Mesenchymal stem cell (in vitro differentiated cells and primary cell): ENCODE data around the gene ETV6.

Experiments used
- DNase-seq: peaks from one replicate; pipeline ENCODE4 v3.0.0-alpha.2; 2013
- H2AFZ ChIP-seq: one replicate; pipeline ENCODE4 v1.6.1; 2013; ENCODE audit warnings: low read depth, mild to moderate bottlenecking, control low read depth, inconsistent platforms, low read length, moderate library complexity
- H2AK5ac ChIP-seq: 2 replicates; pipeline ENCODE4 v1.6.1; 2013; ENCODE audit warnings: low read length, moderate library complexity, mild to moderate bottlenecking, inconsistent platforms; ENCODE audit not compliant: severe bottlenecking
- H2BK120ac ChIP-seq: one replicate; pipeline ENCODE4 v1.6.1; 2013; ENCODE audit warnings: low read depth, mild to moderate bottlenecking, inconsistent platforms, low read length, moderate library complexity
- H2BK12ac ChIP-seq, 2 experiments: one replicate each; pipeline ENCODE4 v1.6.1; 2013; ENCODE audit warnings: inconsistent platforms in 2 of 2, low read length in 2 of 2, mild to moderate bottlenecking in 2 of 2, moderate library complexity in 2 of 2, control low read depth in 1 of 2
- H2BK15ac ChIP-seq: one replicate; pipeline ENCODE4 v1.6.1; 2013; ENCODE audit warnings: mild to moderate bottlenecking, low read depth, inconsistent platforms; ENCODE audit not compliant: poor library complexity, severe bottlenecking
- H2BK5ac ChIP-seq: 2 replicates; pipeline ENCODE4 v1.6.1; 2013; ENCODE audit warnings: low read depth, mild to moderate bottlenecking, low read length, control low read depth, inconsistent platforms; ENCODE audit not compliant: poor library complexity, severe bottlenecking
- H3K14ac ChIP-seq, 2 experiments: one replicate each; pipeline ENCODE4 v1.6.1; 2013; ENCODE audit warnings: inconsistent platforms in 2 of 2, low read length in 2 of 2, control low read depth in 1 of 2, mild to moderate bottlenecking in 1 of 2, moderate library complexity in 1 of 2
- H3K18ac ChIP-seq, 2 experiments: one replicate each; pipeline ENCODE4 v1.6.1; 2013; ENCODE audit warnings: inconsistent platforms in 2 of 2, low read length in 2 of 2, control low read depth in 1 of 2, low read depth in 1 of 2, mild to moderate bottlenecking in 1 of 2
- H3K23ac ChIP-seq, 2 experiments: one replicate each; pipeline ENCODE4 v1.6.1; 2013; ENCODE audit warnings: inconsistent platforms in 2 of 2, low read length in 2 of 2, mild to moderate bottlenecking in 2 of 2, moderate library complexity in 2 of 2, control low read depth in 1 of 2
- H3K27ac ChIP-seq: 2 replicates; pipeline ENCODE4 v1.5.1; 2013; ENCODE audit warnings: mild to moderate bottlenecking, moderate library complexity, low read length, control low read depth, inconsistent platforms; ENCODE audit not compliant: poor library complexity, severe bottlenecking
- H3K27me3 ChIP-seq, 2 experiments: 2 replicates each; pipeline versions ENCODE4 v1.6.1 to v1.7.0; 2013; ENCODE audit warnings: low read length in 2 of 2, mild to moderate bottlenecking in 2 of 2, moderate library complexity in 2 of 2, control low read depth in 1 of 2, inconsistent platforms in 1 of 2; ENCODE audit not compliant: control insufficient read depth in 1 of 2, insufficient read depth in 1 of 2
- H3K36me3 ChIP-seq, 2 experiments: 2 replicates each; pipeline versions ENCODE4 v1.6.1 to v1.7.0; 2013; ENCODE audit warnings: low read length in 2 of 2, control low read depth in 1 of 2, inconsistent platforms in 1 of 2, low read depth in 1 of 2, mild to moderate bottlenecking in 1 of 2; ENCODE audit not compliant: insufficient read depth in 2 of 2, control insufficient read depth in 1 of 2
- H3K4ac ChIP-seq, 2 experiments: one replicate each; pipeline ENCODE4 v1.6.1; 2013; ENCODE audit warnings: inconsistent platforms in 2 of 2, low read length in 2 of 2, mild to moderate bottlenecking in 2 of 2, moderate library complexity in 2 of 2, control low read depth in 1 of 2, low read depth in 1 of 2
- H3K4me1 ChIP-seq: 2 replicates; pipeline ENCODE4 v1.6.1; 2013; ENCODE audit warnings: low read depth, low read length, control low read depth; ENCODE audit not compliant: control insufficient read depth, insufficient read depth
- H3K4me2 ChIP-seq: 2 replicates; pipeline ENCODE4 v1.6.1; 2013; ENCODE audit warnings: low read length, mild to moderate bottlenecking, inconsistent platforms; ENCODE audit not compliant: poor library complexity, severe bottlenecking
- H3K4me3 ChIP-seq, 2 experiments: 2 replicates each; pipeline versions ENCODE4 v1.5.1 to v1.7.0; 2013; ENCODE audit warnings: low read length in 2 of 2, mild to moderate bottlenecking in 2 of 2, control low read depth in 1 of 2, low read depth in 1 of 2; ENCODE audit not compliant: insufficient read depth in 1 of 2
- H3K79me1 ChIP-seq: replicated peaks from 2 replicates; pipeline ENCODE4 v1.6.1; 2013; ENCODE audit warnings: mild to moderate bottlenecking, control low read depth, low read length, inconsistent platforms; ENCODE audit not compliant: poor library complexity, severe bottlenecking
- H3K9ac ChIP-seq: 2 replicates; pipeline ENCODE4 v1.7.0; 2013; ENCODE audit warnings: mild to moderate bottlenecking, low read length, moderate library complexity
- H3K9me3 ChIP-seq: 2 replicates; pipeline ENCODE4 v1.7.0; 2013; ENCODE audit warnings: mild to moderate bottlenecking, low read length; ENCODE audit not compliant: control insufficient read depth
- H4K8ac ChIP-seq: one replicate; pipeline ENCODE4 v1.6.1; 2013; ENCODE audit warnings: inconsistent platforms, mild to moderate bottlenecking, low read length, moderate library complexity
- H4K91ac ChIP-seq: one replicate; pipeline ENCODE4 v1.6.1; 2013; ENCODE audit warnings: mild to moderate bottlenecking, low read length, inconsistent platforms
- WGBS: methylation state at CpG from one replicate; pipeline ENCODE4 v1.1.7; 2013; ENCODE audit warnings: mixed read lengths; 5-methylcytosine and 5-hydroxymethylcytosine counted together

The ETV6 gene

DNA sequence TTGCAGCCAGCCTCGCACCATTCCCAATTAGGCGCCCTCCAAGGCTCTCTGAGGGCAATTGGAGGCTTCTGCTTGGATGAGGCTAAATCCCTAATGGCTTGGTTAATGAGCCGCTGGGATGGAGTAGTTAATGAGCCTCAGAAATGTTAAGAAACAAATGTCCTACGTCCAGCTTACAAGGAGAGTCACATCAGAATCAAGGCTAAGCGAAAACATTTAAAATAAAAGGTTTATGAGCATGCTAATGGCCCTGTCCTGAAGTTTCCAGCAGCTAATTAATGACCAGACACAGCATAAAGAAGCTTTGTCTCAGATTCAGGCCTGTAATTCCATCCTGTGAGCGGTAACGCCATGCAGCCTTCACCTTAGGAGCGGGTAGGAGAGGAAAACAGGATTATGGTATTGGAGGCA, 220.6 kb downstream of the ETV6 start:
- Histone ChIP-seq H3K27ac (no peak overlapping the region), H2BK15ac (no peak overlapping the region), H4K91ac (no peak overlapping the region), H4K8ac (no peak overlapping the region), H2BK12ac (no peak overlapping the region), H3K23ac (no peak overlapping the region), H2AFZ (no peak overlapping the region), H3K79me1 (peaks cover 35% of the 10 kb centered on the region), H2BK5ac (no peak overlapping the region), H3K36me3 (peaks cover 35 to 36% of the 10 kb centered on the region in 2 experiments), H3K4me2 (no peak overlapping the region), H3K18ac (no peak overlapping the region), H3K14ac (no peak overlapping the region), H3K9ac (no peak overlapping the region), H3K27me3 (no peaks in the 10 kb centered on the region), H3K4me1 (no peaks in the 10 kb centered on the region), H2BK120ac (no peak overlapping the region), H3K4ac (no peak overlapping the region), H2AK5ac (no peak overlapping the region), H3K9me3 (peaks cover 14% of the 10 kb centered on the region), H3K4me3 (no peak overlapping the region)
- 93% methylated on average over 5 of the region's 8 CpGs for WGBS
- no peak for DNase-seq

DNA sequence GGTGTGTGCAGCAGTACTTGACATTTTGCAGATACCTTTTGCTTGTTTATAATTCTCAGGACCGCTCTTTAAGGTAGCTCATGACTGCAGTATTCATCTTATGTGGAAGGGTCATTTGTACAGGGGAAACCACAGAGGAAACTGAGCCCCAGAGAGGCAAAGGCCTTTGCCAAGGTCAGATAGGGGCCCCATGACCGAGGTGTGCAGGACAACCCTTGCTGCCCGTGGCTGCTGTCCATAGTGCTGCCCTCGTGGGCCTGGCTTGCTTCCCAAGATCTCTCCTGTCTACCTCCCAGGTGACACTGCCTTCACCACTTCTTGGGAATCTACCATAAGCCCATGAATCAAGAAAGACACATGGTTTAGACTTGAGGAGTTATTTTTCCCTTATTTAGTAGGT, 222.6 kb downstream of the ETV6 start:
- DNase-seq, result no peak
- H2AFZ ChIP-seq, result no peak overlapping the region
- no peak overlapping the region for H4K8ac ChIP-seq
- H3K4me3 ChIP-seq, result no peak overlapping the region
- H3K23ac ChIP-seq, result no peak overlapping the region
- H3K79me1 ChIP-seq, result peaks cover 33% of the 10 kb centered on the region
- H3K4ac ChIP-seq, result no peak overlapping the region
- 87% methylated on average over 4 of the region's 4 CpGs for WGBS
- H2AK5ac ChIP-seq, result no peak overlapping the region
- H3K36me3 ChIP-seq, result peaks cover 29 to 35% of the 10 kb centered on the region in 2 experiments
- no peaks in the 10 kb centered on the region for H3K27me3 ChIP-seq
- H4K91ac ChIP-seq, result no peak overlapping the region
- no peak overlapping the region for H3K14ac ChIP-seq
- H3K18ac ChIP-seq, result no peak overlapping the region
- no peak overlapping the region for H3K27ac ChIP-seq
- H2BK120ac ChIP-seq, result no peak overlapping the region
- H2BK12ac ChIP-seq, result no peak overlapping the region
- no peak overlapping the region for H2BK15ac ChIP-seq
- H3K9me3 ChIP-seq, result no peaks in the 10 kb centered on the region
- H2BK5ac ChIP-seq, result no peak overlapping the region
- H3K4me2 ChIP-seq, result no peak overlapping the region
- H3K9ac ChIP-seq, result no peak overlapping the region
- H3K4me1 ChIP-seq, result no peaks in the 10 kb centered on the region

GRCh38 chr12:11875414-11875935, 226.0 kb downstream of the ETV6 start:
- no peak overlapping the region for H2BK120ac ChIP-seq
- H2BK15ac ChIP-seq, result no peak overlapping the region
- H3K27me3 ChIP-seq, result no peaks in the 10 kb centered on the region
- H3K4me1 ChIP-seq, result peaks cover 14% of the 10 kb centered on the region
- peaks cover 13 to 20% of the 10 kb centered on the region in 2 experiments for H3K36me3 ChIP-seq
- no peak overlapping the region for H2AFZ ChIP-seq
- no peak overlapping the region for H4K8ac ChIP-seq
- H3K4ac ChIP-seq, result no peak overlapping the region
- peaks cover 20% of the 10 kb centered on the region for H3K79me1 ChIP-seq
- no peak overlapping the region for H3K23ac ChIP-seq
- no peak overlapping the region for H3K18ac ChIP-seq
- H3K4me2 ChIP-seq, result no peak overlapping the region
- no peak overlapping the region for H2AK5ac ChIP-seq
- DNase-seq, result peak; percentile 11
- H3K4me3 ChIP-seq, result no peak overlapping the region
- H2BK12ac ChIP-seq, result no peak overlapping the region
- 88% methylated on average over 3 of the region's 3 CpGs for WGBS
- H3K27ac ChIP-seq, result no peak overlapping the region
- no peak overlapping the region for H2BK5ac ChIP-seq
- no peak overlapping the region for H4K91ac ChIP-seq
- H3K9me3 ChIP-seq, result no peaks in the 10 kb centered on the region
- no peak overlapping the region for H3K14ac ChIP-seq
- H3K9ac ChIP-seq, result no peak overlapping the region

DNA sequence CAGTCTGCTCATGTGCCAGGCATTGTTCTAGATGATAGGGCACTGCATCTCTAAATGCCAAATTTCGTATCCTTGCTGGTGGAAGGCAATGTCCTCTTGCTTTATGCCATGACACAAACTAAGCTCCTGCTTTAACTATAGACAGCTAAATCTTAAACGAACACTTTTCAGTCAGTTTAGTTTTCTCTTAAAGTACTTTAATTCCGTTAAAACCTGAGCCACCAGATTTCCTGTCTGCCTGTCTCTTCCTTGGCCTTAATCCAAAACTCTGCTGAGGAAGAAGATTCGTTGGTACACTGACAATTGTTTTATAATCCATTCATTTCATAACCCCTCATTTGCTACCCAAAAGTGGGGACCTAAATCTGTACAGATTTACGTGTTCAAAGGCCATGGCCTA, 226.8 kb downstream of the ETV6 start:
- Histone ChIP-seq H3K4ac (no peak overlapping the region), H3K9me3 (no peaks in the 10 kb centered on the region), H4K91ac (no peak overlapping the region), H2BK5ac (no peak overlapping the region), H3K14ac (no peak overlapping the region), H2BK15ac (no peak overlapping the region), H2AK5ac (no peak overlapping the region), H4K8ac (no peak overlapping the region), H3K27me3 (no peaks in the 10 kb centered on the region), H3K4me1 (peaks cover 15% of the 10 kb centered on the region), H2BK120ac (no peak overlapping the region), H3K79me1 (peaks cover 18% of the 10 kb centered on the region), H3K9ac (no peak overlapping the region), H2AFZ (no peak overlapping the region), H3K23ac (no peak overlapping the region), H3K18ac (no peak overlapping the region), H3K4me3 (no peak overlapping the region), H3K36me3 (peaks cover 7 to 13% of the 10 kb centered on the region in 2 experiments), H2BK12ac (no peak overlapping the region), H3K27ac (no peak overlapping the region), H3K4me2 (no peak overlapping the region)
- no peak for DNase-seq
- 71% methylated on average over 5 of the region's 5 CpGs for WGBS
